Measurements from ENCODE around the gene ANHX.
"Not testable (repeated sequence)": the region's sequence is repeated elsewhere in the genome, so short reads cannot be mapped to it uniquely, and the experiment has no call there.

Gene ANHX

GRCh38 chr12:133235401-133236112 lies at the start of gene ANHX:
ANHX (minus strand) TSS chr12:133235877; CDS start chr12:133234356, 1,521 bp downstream.
- DNase-seq = no peak

DNA sequence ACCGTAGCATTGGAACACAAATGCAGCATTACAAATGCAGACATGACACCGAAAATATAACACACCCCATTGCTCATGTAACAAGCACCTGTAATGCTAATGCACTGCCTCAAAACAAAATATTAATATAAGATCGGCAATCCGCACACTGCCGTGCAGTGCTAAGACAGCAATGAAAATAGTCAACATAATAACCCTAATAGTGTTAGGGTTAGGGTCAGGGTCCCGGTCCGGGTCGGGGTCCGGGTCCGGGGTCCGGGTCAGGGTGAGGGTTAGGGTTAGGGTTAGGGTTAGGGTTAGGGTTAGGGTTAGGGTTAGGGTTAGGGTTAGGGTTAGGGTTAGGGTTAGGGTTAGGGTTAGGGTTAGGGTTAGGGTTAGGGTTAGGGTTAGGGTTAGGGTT lies 29.0 kb upstream of the ANHX start:
- not testable (repeated sequence) for DNase-seq

DNA sequence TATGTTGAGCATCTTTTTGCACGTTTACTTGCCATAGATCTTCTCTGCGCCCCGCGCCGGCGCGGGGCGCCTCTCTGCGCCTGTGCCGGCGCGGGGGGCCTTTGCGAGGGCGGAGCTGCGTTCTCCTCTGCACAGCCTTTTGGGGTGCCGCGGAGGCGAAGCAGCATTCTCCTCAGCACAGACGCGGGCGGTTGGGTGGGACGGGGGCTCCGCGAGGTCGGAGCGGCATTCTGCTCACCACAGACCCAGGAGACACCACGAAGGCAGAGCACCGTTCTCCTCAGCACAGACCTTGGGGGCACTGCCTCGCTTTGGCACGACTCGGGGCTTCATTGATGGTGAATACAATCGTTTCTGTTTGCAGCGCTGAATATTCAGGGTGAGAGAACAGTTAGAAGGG lies 28.5 kb upstream of the ANHX start:
- no peak for DNase-seq

- no peak for DNase-seq
Measured at GRCh38 chr12:133256321-133256720, 20.6 kb upstream of the ANHX start.

- not testable (repeated sequence) for DNase-seq
Measured at GRCh38 chr12:133255833-133256232, 20.2 kb upstream of the ANHX start.

- no peak for DNase-seq
Measured at GRCh38 chr12:133251732-133252131, 16.1 kb upstream of the ANHX start.

- no peak for DNase-seq
Measured at GRCh38 chr12:133236556-133236955, 879 bp upstream of the ANHX start.

GRCh38 chr12:133236144-133236543 lies 467 bp upstream of the ANHX start:
- no peak for DNase-seq

DNA sequence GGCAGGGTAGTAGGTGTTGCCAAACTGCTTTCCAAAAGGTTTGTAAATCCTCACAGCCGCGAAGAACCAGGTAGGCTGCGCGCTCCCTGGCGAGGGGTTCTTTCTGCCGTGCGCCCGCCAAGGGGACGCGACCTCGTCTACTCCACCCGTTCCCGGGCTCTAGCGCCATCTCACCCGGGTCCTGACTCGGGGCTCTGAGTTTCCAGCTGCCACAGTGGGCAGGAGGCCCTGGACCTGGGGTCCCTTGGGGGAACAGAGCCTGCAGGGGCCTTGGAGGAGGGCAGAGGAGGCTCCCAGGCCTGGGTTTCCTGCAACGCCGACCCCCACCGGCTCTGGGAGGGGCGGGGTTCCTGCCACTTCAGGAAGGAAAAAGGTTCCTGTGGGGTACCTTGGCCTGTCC lies 706 bp downstream of the ANHX start:
- no peak for DNase-seq

DNA sequence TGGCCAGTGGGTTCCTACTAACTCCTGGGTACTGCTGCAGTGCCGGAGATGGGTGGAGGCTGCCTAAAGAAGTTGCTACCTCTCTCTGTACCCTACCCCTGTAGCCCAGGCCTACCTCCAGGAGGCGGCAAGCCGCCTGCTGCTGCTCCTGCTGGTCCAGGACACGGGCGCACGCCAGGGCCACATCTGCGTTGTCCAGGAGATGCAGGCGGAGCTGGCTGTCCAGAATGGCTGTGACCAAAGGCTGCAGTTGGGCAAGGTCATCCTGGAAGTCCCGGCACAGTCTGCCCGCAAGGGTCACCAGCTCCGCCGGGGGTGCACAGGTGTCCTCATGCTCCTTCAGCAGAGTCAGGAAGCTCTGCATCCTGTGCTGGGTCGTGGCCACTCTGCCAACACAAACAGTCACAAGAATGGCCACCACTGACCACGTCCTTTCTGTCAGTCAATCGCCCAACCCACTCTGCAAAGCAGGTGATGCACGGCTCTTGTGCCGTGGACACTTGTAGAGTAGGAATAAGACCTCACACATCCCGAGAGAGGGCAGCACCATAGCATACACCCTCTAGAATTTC lies 1.6 kb downstream of the ANHX start:
- no peak for DNase-seq

DNA sequence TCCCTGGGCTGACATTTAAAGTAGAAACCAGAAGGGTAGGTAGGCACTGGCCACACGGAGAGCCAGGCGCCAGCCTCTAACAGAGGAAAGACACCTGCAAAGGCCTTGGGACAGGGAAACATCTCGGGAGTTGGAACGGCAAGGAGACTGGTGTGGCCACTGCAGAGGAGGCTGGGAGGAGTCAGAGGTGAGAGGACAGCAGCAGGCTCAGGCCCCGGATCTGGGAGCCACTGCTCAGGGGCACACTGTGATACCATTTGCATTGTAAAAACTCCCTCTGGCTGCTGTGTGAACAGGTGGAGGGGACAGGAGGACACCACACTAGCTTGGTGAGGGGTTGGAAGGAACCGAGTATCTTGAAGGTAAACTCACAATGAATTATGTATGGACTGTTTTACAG lies 2.7 kb downstream of the ANHX start:
- DNase-seq = no peak

- no peak for DNase-seq
Measured at GRCh38 chr12:133231001-133231400, 4.7 kb downstream of the ANHX start.

DNA sequence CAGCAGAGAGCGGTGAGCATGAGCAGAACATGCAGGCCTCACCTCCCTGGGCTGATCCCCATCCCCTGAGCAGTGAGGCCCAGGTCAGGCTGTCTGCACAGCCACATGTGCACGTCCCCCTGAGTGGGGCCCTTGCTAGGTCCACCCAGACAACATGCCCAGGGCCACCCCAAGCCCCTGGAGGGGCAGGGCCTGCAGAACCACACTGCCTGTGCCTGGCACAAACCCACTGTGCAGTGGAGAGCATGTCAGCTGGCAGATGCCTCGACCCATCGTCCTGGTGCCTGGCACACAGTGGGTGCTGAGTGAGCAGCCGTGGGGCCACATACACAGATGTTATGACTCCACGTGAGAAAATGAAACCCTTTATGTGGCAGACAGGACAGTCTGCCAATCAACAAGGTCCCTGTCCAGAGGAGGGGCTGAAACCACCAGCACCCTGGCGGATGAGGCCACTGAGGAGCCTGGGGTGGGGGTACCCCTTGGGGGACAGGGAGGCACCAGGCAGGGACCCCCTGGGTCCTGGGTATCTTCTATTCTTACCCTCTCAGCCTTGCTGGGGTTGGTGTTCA lies 8.3 kb downstream of the ANHX start:
- DNase-seq = no peak

DNA sequence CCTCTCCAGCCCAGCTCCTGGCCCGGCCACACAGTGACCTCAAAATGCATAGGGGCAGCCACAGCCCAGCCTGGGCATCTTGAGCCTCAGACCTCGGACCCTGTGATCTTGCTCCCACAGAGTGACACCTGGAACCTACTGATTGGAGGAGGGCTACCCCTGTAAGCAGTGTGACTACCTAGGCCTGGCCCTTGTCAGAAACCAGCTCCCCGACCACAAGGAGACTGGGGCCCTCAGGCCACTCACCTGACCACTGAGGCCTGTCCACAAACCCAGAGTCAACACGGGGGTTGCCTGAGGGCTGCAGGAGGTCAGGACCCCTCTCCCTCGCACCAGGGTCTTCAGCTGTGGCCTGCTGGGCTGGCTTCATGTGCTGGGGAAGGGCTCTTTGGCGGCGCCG lies 9.0 kb downstream of the ANHX start:
- DNase-seq = no peak

DNA sequence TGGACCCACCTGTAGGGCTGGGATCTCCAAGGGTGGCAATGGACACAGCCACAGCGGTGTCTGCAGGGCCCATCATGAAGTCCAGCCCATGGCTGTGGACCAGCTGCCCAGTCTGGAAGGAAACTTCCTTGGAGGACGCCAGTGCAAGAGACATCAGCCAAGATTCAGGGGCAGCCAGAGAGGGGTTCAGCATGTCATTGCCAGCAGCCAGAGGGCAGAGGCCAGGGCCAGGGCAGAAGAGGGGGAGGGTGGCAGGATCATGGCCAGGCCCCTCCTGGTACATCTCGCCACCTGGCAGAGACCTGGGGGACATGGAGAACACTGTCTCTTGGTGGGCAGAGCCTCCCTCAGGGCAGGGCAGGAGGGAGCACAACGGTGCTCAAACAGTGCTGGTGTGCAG lies 10.2 kb downstream of the ANHX start:
- no peak for DNase-seq

- no peak for DNase-seq
Measured at GRCh38 chr12:133222211-133222610, 13.5 kb downstream of the ANHX start.

DNA sequence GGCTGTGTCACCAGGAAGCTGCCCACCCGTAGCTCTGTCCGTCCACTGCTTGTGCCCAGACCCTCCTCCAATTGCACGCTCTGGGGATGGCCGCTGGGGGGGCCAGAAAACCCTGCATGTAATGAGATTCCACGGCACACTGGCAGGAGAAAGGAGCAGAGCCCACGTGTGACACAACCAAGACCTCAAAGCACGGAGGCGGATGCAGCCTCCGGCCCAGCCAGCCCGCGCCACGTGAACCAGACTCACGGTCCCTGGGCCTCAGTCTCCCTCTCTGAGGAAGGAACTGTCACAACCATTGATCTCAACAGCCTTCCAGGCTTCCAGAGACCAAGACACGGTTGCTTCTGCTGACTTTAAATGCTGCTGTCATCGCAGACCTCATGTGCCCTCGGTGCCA lies 14.4 kb downstream of the ANHX start:
- DNase-seq = no peak

- no peak for DNase-seq
Measured at GRCh38 chr12:133220521-133220920, 15.2 kb downstream of the ANHX start.

DNA sequence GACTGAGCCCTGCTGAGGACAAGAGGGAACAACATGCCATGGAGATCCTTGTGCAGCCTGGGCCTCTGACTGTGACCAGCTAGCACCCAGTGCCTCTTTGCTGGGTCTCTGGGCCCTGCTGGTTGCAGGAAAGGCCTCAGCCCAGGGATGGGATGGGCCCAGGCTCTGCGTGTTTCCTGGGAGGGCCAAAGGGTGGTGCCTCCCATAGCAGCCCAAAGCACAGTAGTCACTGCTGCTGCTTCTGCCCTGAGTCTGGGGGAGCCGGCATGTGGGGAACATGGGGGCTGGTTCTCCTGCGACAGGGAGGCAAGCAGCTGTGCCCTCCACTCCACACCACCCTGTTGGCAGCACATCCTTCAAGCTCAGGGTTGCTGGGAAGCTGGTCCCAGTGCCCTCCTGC lies 18.5 kb downstream of the ANHX start:
- no peak for DNase-seq

DNA sequence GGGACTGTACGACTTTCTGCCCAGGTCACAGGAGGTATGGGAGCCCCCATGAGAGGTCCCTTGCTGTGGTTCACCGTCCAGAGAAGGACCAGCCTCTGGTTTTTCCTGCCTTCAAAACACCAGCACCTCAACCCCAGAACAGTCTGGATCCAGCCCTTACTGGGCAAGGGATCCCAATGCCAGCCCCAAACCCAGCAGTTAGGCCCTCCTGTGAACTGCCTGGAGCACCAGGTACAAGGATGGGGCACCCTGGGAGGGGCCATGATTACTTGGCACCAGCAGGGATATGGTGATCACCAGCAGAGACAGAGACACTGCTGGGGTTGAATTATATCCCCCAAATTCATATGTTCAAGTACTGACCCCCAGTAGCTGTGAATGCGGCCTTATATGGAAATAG lies 20.0 kb downstream of the ANHX start:
- DNase-seq = no peak

DNA sequence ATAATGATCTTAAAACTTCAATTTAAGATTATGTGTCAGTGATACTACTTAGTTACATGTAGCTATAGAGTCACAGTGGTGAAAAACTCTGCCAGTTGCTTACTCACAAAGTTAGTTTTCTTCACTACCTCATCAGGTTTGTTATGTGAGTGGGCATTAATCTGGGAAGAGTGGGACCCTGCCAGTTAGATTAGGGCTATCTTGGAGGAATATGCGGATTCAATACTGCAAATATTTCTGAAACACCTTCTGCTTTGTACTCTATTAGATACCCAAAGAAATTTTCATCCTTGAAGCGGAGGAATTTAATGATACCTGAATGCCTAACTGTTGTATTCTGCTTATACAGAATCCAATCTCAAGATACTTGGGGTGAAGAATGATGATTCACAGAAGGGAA lies 29.3 kb downstream of the ANHX start:
- DNase-seq = no peak

DNA sequence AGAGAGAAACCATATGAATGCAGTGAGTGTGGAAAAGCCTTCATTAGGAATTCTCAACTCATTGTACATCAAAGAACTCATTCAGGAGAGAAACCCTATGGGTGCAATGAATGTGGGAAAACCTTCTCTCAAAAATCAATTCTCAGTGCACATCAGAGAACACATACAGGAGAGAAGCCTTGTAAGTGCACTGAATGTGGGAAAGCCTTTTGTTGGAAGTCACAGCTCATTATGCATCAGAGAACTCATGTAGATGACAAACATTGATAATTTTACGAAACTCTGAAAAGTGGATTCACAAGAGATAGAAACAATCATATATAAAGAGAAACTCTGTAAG lies 31.4 kb downstream of the ANHX start:
- no peak for DNase-seq

- DNase-seq = no peak
Measured at GRCh38 chr12:133203344-133204263, 32.1 kb downstream of the ANHX start.

Measured in right hindlimb (tissue), 1 donor.